ENCODE data around the gene GASK1A.

DNA sequence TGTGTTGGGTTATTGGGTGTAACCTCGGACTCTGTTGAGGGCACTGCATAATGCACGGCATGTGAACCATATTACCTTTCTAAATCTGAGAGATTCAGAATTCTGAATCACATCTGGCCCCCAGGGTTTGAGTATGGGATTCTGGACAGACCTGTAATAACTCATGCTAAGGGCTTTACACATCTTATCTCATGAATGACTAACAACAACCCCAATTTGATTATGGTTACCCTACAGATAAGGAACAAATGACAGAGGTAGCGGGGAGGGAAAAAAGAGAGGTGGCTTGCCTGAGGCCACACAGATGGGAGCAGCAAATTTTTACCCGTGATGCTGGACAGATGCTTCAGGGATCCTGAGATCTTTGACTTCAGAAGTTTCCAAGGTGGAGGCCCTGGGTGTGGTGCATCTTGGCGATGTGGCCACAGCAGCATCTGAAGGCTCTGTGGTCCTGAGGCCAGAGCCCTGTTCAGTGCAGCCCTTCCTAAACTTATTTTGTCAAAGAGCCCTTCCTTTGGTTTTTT is 83.0 kb downstream of the GASK1A start:
- TF ChIP-seq CTCF (IDR thresholded peaks at IDR 0.05; ENCODE audit: insufficient read depth, low read length, poor library complexity, severe bottlenecking) (no peak), EZH2phosphoT487 (conservative IDR thresholded peaks at IDR 0.05; ENCODE audit: low read length) (no peak)

All from SU-DHL-6 (cell line).